GM12878 (cell line): Measurements from ENCODE around the gene EMILIN3. TPM values are rescaled to one million over a fixed set of nuclear protein-coding genes. Genes with fewer than 3 reads are reported as not detected.
A peak's percentile ranks its signal among the peaks of the same experiment; 100 is the strongest.

Source experiments
- ATAC-seq: fragments of 200-7000 bp; cut with Tn5 transposase; 3 replicates; pipeline ENCODE4 v1.9.1; 2020; ENCODE audit warnings: mild to moderate bottlenecking, moderate library complexity
- BruUV-seq: library from RNA; stranded (reverse); fragments of 400-500 nt; replicated peaks from 2 replicates; lab custom pipeline; 2021; lab: Mats Ljungman, UMichigan
- CTCF ChIA-PET: fragments of 300-600 bp; sonication (Branson Sonifier 250); formaldehyde crosslinking; extraction: SDS; loops from one replicate; lab custom pipeline; 2021; ENCODE audit warnings: inconsistent platforms; lab: Yijun Ruan, JAX
- POLR2A ChIA-PET: fragments of 350-600 bp; formaldehyde crosslinking; extraction: SDS; loops from one replicate; lab custom pipeline; 2021; ENCODE audit warnings: inconsistent platforms; lab: Charles Lee
- RAD21 ChIA-PET: fragments of 300-600 bp; sonication (Branson Sonifier 250); formaldehyde crosslinking; loops from one replicate; lab custom pipeline; 2023; ENCODE audit warnings: antibody characterized with exemption; ENCODE audit not compliant: unreplicated experiment; lab: Charles Lee
- SMC1A ChIA-PET: fragments of 300-600 bp; sonication (Branson Sonifier 250); formaldehyde crosslinking; loops from one replicate; lab custom pipeline; 2023; ENCODE audit not compliant: unreplicated experiment, uncharacterized antibody; lab: Charles Lee
- DNase-seq: peaks from one replicate; pipeline ENCODE4 v3.0.0-alpha.2; 2011; ENCODE audit warnings: low read depth, low spot score
- FAIRE-seq: peaks from 3 replicates; lab custom pipeline; 2011; peaks lifted over from hg19 to GRCh38; lab: Jason Lieb, UNC
- H2AFZ ChIP-seq: 2 replicates; pipeline ENCODE4 v1.6.0; 2011; ENCODE audit warnings: low read depth, low read length, control low read depth; ENCODE audit not compliant: control insufficient read depth
- H3K27ac ChIP-seq: 2 replicates; pipeline ENCODE4 v1.5.1; 2011; ENCODE audit warnings: control low read depth; ENCODE audit not compliant: control insufficient read depth, insufficient read depth
- H3K27me3 ChIP-seq, 2 experiments: replicated peaks in 1 of 2; 2 replicates each; pipeline versions ENCODE4 v1.6.0 to v1.6.1; 2011; ENCODE audit warnings: low read length in 1 of 2; ENCODE audit not compliant: control insufficient read depth in 2 of 2, insufficient read depth in 2 of 2
- H3K36me3 ChIP-seq, 2 experiments: 2 replicates each; pipeline ENCODE4 v1.5.1; 2011; ENCODE audit warnings: low read length in 1 of 2; ENCODE audit not compliant: control insufficient read depth in 2 of 2, insufficient read depth in 2 of 2
- H3K4me1 ChIP-seq: 2 replicates; pipeline ENCODE4 v1.6.1; 2011; ENCODE audit warnings: mild to moderate bottlenecking, low read length, moderate library complexity, mixed read lengths; ENCODE audit not compliant: control insufficient read depth, insufficient read depth
- H3K4me2 ChIP-seq: 2 replicates; pipeline ENCODE4 v1.6.0; 2011; ENCODE audit warnings: control low read depth; ENCODE audit not compliant: control insufficient read depth, insufficient read depth
- H3K4me3 ChIP-seq: fragments of 200-600 bp; sonication (generic); 2 replicates; pipeline ENCODE4 v1.5.1; 2016
- H3K79me2 ChIP-seq: 2 replicates; pipeline ENCODE4 v1.6.0; 2011; ENCODE audit warnings: low read length; ENCODE audit not compliant: control insufficient read depth, insufficient read depth
- H3K9ac ChIP-seq: 2 replicates; pipeline ENCODE4 v1.8.0; 2011; ENCODE audit warnings: low read length, control low read depth, mixed read lengths; ENCODE audit not compliant: control insufficient read depth, insufficient read depth
- H3K9me3 ChIP-seq: replicated peaks from 3 replicates; pipeline ENCODE4 v1.5.1; 2011; ENCODE audit warnings: mild to moderate bottlenecking, low read length; ENCODE audit not compliant: control insufficient read depth, insufficient read depth
- H4K20me1 ChIP-seq: 2 replicates; pipeline ENCODE4 v1.6.0; 2011; ENCODE audit not compliant: control insufficient read depth, insufficient read depth
- FOXK2 ChIP-seq: fragments of 450-650 bp; IDR thresholded peaks from 2 replicates; pipeline ENCODE4 v1.6.1; 2017; ENCODE audit warnings: mild to moderate bottlenecking, moderate library complexity
- MTA2 ChIP-seq: fragments of 450-650 bp; IDR thresholded peaks from 2 replicates; pipeline ENCODE4 v1.6.1; 2016; ENCODE audit warnings: low read depth, mild to moderate bottlenecking, moderate library complexity
- NKRF ChIP-seq: fragments of 450-650 bp; conservative IDR thresholded peaks from 2 replicates; pipeline ENCODE4 v1.6.1; 2017; ENCODE audit warnings: mild to moderate bottlenecking, moderate library complexity
- PBX3 ChIP-seq: IDR thresholded peaks from 2 replicates; pipeline ENCODE4 v1.6.1; 2011; ENCODE audit warnings: mild to moderate bottlenecking, low read depth, low read length, moderate library complexity; ENCODE audit not compliant: insufficient replicate concordance
- WGBS: methylation state at CpG from one replicate; pipeline ENCODE4 v1.1.6; 2016; ENCODE audit warnings: low lambda C conversion rate; ENCODE audit not compliant: insufficient replicate concordance, insufficient coverage; ENCODE audit errors: missing lambda C conversion rate; 5-methylcytosine and 5-hydroxymethylcytosine counted together
- in situ Hi-C: fragments of 300-500 bp; cut with MboI; formaldehyde crosslinking; loops from 9 replicates; pipeline ENCODE4 v1.14.3; 2018; ENCODE audit warnings: mixed read lengths
- intact Hi-C: fragments of 100-400 bp; cut with micrococcal nuclease; formaldehyde crosslinking; loops from one replicate; pipeline ENCODE4 v1.14.2; 2022; ENCODE audit not compliant: unreplicated experiment
- polyA plus RNA-seq, 11 experiments: library from polyadenylated mRNA; depleted of rRNA in 4 of 11; unstranded in 6 of 11; stranded (reverse) in 5 of 11; fragments of >200 nt; fragmentation: Nextera tagmentation in 4 of 11; fragmentation: Illumina TruSeq in 1 of 11; extraction: Ambion mirVana in 4 of 11; extraction: Trizol in 1 of 11; gene quantifications; 1 replicate in 1 of 11; 2 replicates in 10 of 11; pipeline versions ENCODE4 v1.2.1 to v1.2.3, GENCODE V29; 2011 to 2016; ENCODE audit warnings: inconsistent platforms in 2 of 11, missing spikeins in 2 of 11, low read depth in 1 of 11
- total RNA-seq, 4 experiments: library from RNA; depleted of rRNA in 3 of 4; stranded (reverse); fragments of >200 nt in 3 of 4; fragmentation: Illumina TruSeq in 1 of 4; extraction: Trizol in 1 of 4; gene quantifications; 2 replicates each; pipeline versions ENCODE4 v1.2.1 to v1.2.3, GENCODE V29; 2013 to 2021

EMILIN3 gene
- total and polyA plus RNA-seq, 10 of the 15 experiments (the other 5 are each of a cell fraction or from before 2014, with no cell fraction given) = not detected

- intact Hi-C loops (no loop called here), in situ Hi-C loops (no loop called here)
- POLR2A ChIA-PET = no interaction called here
- Histone ChIP-seq H3K4me3 (no peak overlapping the region), H3K9ac (no peak overlapping the region), H3K4me2 (no peak overlapping the region), H3K36me3 (no peaks in the 10 kb centered on the region), H4K20me1 (no peaks in the 10 kb centered on the region), H3K9me3 (no peaks in the 10 kb centered on the region), H3K4me1 (peaks cover 6% of the 10 kb centered on the region), H3K27ac (no peak overlapping the region), H2AFZ (no peak overlapping the region), H3K79me2 (no peaks in the 10 kb centered on the region), H3K27me3 (no peaks in the 10 kb centered on the region)
- CTCF ChIA-PET = interaction anchor here (1.3 kb wide), 1 partner anchor 94 kb away, joined by 5 read pairs; no protein-coding TSS in a partner anchor
- FAIRE-seq (no peak), DNase-seq (no peak), ATAC-seq (no peak)
- WGBS = 72% methylated on average over 5 of the region's 5 CpGs
- no peak for TF ChIP-seq MTA2
- TF ChIP-seq FOXK2 = 0 out of 2 replicates have a peak, but pooled peaks have one; percentile 16
- TF ChIP-seq NKRF = no peak
- TF ChIP-seq PBX3 = no peak
- BruUV-seq = no TSS peak
- SMC1A ChIA-PET = interaction anchor here (1.5 to 1.7 kb wide), 2 partner anchors 23 to 192 kb away, joined by 3 to 4 read pairs; no protein-coding TSS in a partner anchor
- RAD21 ChIA-PET = interaction anchor here (0.7 to 0.9 kb wide), 2 partner anchors 9 to 70 kb away, joined by 3 to 4 read pairs; no protein-coding TSS in a partner anchor
Observed at GRCh38 chr20:41327178-41327577, 39.4 kb downstream of the EMILIN3 start.
